B cell (primary cell): ENCODE measurements around the gene RAB17. TPM values are rescaled to one million over a fixed set of nuclear protein-coding genes. Genes with fewer than 3 reads are reported as not detected.

Source experiments
- ATAC-seq: fragments of 200-7000 bp; cut with Tn5 transposase; one replicate; pipeline ENCODE4 v1.10.0; 2021; ENCODE audit warnings: low read depth, mild to moderate bottlenecking, moderate number of reproducible peaks, moderate library complexity
- CTCF ChIA-PET: fragments of 350-600 bp; sonication (Branson Sonifier 250); formaldehyde crosslinking; loops from one replicate; lab custom pipeline; 2021; ENCODE audit warnings: antibody characterized with exemption, inconsistent platforms; lab: Charles Lee
- POLR2A ChIA-PET: fragments of 350-600 bp; sonication (Branson Sonifier 250); formaldehyde crosslinking; loops from one replicate; lab custom pipeline; 2021; ENCODE audit warnings: antibody characterized with exemption; lab: Charles Lee
- DNase-seq: peaks from one replicate; pipeline ENCODE4 v3.0.0; 2013
- H2AFZ ChIP-seq: 2 replicates; pipeline ENCODE4 v1.6.1; 2012; ENCODE audit warnings: mild to moderate bottlenecking, low read depth, low read length; ENCODE audit not compliant: insufficient read depth, poor library complexity, severe bottlenecking
- H3K27ac ChIP-seq, 2 donors: 1 replicate in 1 of 2; 2 replicates in 1 of 2; pipeline ENCODE4 v1.5.1; 2012 to 2013; ENCODE audit warnings: low read length in 2 of 2, mild to moderate bottlenecking in 2 of 2, moderate library complexity in 1 of 2
- H3K27me3 ChIP-seq, 4 experiments: fragments of 200-600 bp in 1 of 4; sonication (generic) in 1 of 4; replicated peaks in 1 of 4; 1 replicate in 2 of 4; 2 replicates in 2 of 4; pipeline versions ENCODE4 v1.6.1 to v1.7.0; 2013 to 2016; ENCODE audit warnings: low read length in 3 of 4, mild to moderate bottlenecking in 2 of 4, mixed read lengths in 1 of 4, moderate library complexity in 1 of 4; ENCODE audit not compliant: insufficient read depth in 4 of 4, control insufficient read depth in 3 of 4; ENCODE audit errors: control extremely low read depth in 1 of 4
- H3K36me3 ChIP-seq, 2 experiments: replicated peaks in 1 of 2; 1 replicate in 1 of 2; 2 replicates in 1 of 2; pipeline versions ENCODE4 v1.6.1 to v1.7.1; 2013; ENCODE audit warnings: low read length in 1 of 2; ENCODE audit not compliant: insufficient read depth in 2 of 2, control insufficient read depth in 1 of 2; ENCODE audit errors: control extremely low read depth in 1 of 2, extremely low read depth in 1 of 2
- H3K4me1 ChIP-seq, 2 donors: fragments of 200-600 bp in 1 of 2; sonication (generic) in 1 of 2; 1 replicate in 1 of 2; 2 replicates in 1 of 2; pipeline versions ENCODE4 v1.5.1 to v1.6.1; 2013 to 2017; ENCODE audit warnings: low read length in 2 of 2; ENCODE audit not compliant: control insufficient read depth in 2 of 2, insufficient read depth in 2 of 2
- H3K4me2 ChIP-seq: replicated peaks from 2 replicates; pipeline ENCODE3; 2012; ENCODE audit warnings: mild to moderate bottlenecking, low read depth, low read length; ENCODE audit not compliant: poor library complexity, severe bottlenecking
- H3K4me3 ChIP-seq, 5 experiments: fragments of 200-600 bp in 1 of 5; sonication (generic) in 1 of 5; 1 replicate in 3 of 5; 2 replicates in 2 of 5; pipeline versions ENCODE4 v1.5.1 to v1.7.0; 2011 to 2016; ENCODE audit warnings: low read length in 4 of 5, mild to moderate bottlenecking in 4 of 5, low read depth in 2 of 5, control low read depth in 1 of 5, moderate library complexity in 1 of 5; ENCODE audit not compliant: insufficient read depth in 1 of 5; ENCODE audit errors: control extremely low read depth in 1 of 5, extremely low read depth in 1 of 5
- H3K79me2 ChIP-seq: fragments of 200-600 bp; sonication (generic); one replicate; pipeline ENCODE4 v1.6.0; 2016; ENCODE audit warnings: low read length; ENCODE audit not compliant: control insufficient read depth, insufficient read depth
- H3K9ac ChIP-seq: fragments of 200-600 bp; sonication (generic); 2 replicates; pipeline ENCODE4 v1.6.1; 2017; ENCODE audit warnings: mild to moderate bottlenecking, low read length, moderate library complexity
- H3K9me3 ChIP-seq, 3 donors: one replicate each; pipeline versions ENCODE4 v1.6.1 to v1.7.1; 2013; ENCODE audit warnings: low read length in 2 of 3; ENCODE audit not compliant: control insufficient read depth in 2 of 3, insufficient read depth in 1 of 3; ENCODE audit errors: control extremely low read depth in 1 of 3
- H4K20me1 ChIP-seq: 2 replicates; pipeline ENCODE4 v1.6.0; 2012; ENCODE audit warnings: mild to moderate bottlenecking, low read length; ENCODE audit not compliant: insufficient read depth, control insufficient read depth, poor library complexity, severe bottlenecking
- H3K27ac Mint-ChIP-seq: one replicate; pipeline ENCODE4 v1.8.0; 2021; ENCODE audit warnings: mixed read lengths
- H3K27me3 Mint-ChIP-seq: one replicate; pipeline ENCODE4 v1.8.0; 2021; ENCODE audit warnings: mixed read lengths
- H3K4me1 Mint-ChIP-seq: one replicate; pipeline ENCODE4 v1.8.0; 2021; ENCODE audit warnings: mixed read lengths
- H3K4me3 Mint-ChIP-seq: one replicate; pipeline ENCODE4 v1.8.0; 2021; ENCODE audit warnings: mixed read lengths
- H3K9me3 Mint-ChIP-seq: one replicate; pipeline ENCODE4 v1.8.0; 2022; ENCODE audit warnings: mixed read lengths; ENCODE audit not compliant: insufficient read depth
- EZH2 ChIP-seq: IDR thresholded peaks from 2 replicates; pipeline ENCODE4 v1.6.1; 2012; ENCODE audit warnings: borderline replicate concordance, low read depth, mild to moderate bottlenecking, moderate library complexity, low read length; ENCODE audit not compliant: insufficient read depth, poor library complexity, severe bottlenecking
- WGBS: methylation state at CpG from one replicate; pipeline ENCODE4 v1.1.5; 2013; ENCODE audit warnings: missing lambda C conversion rate; ENCODE audit not compliant: insufficient coverage; 5-methylcytosine and 5-hydroxymethylcytosine counted together
- intact Hi-C: fragments of 100-400 bp; cut with micrococcal nuclease; formaldehyde crosslinking; loops from one replicate; pipeline ENCODE4 v1.10.0; 2022
- polyA plus RNA-seq: library from polyadenylated mRNA; depleted of rRNA; stranded (reverse); fragments of >200 nt; gene quantifications from 2 replicates; pipeline ENCODE4 v1.2.3, GENCODE V29; 2012
- total RNA-seq, 2 donors: library from RNA; stranded (reverse); fragments of 120-200 nt in 1 of 2; gene quantifications; 1 replicate in 1 of 2; 2 replicates in 1 of 2; pipeline versions ENCODE4 v1.2.3 to v1.2.4, GENCODE V29; 2013 to 2022
- TF ChIP-seq, protein P1 (sequence below): fragments of 200-600 bp; IDR thresholded peaks from one replicate; pipeline ENCODE4 v1.8.0; 2022; ENCODE audit warnings: antibody characterized with exemption, mild to moderate bottlenecking

Gene RAB17
- total and polyA plus RNA-seq, 2 donors (not counting 1 experiment from before 2014, with no cell fraction given): not detected

DNA sequence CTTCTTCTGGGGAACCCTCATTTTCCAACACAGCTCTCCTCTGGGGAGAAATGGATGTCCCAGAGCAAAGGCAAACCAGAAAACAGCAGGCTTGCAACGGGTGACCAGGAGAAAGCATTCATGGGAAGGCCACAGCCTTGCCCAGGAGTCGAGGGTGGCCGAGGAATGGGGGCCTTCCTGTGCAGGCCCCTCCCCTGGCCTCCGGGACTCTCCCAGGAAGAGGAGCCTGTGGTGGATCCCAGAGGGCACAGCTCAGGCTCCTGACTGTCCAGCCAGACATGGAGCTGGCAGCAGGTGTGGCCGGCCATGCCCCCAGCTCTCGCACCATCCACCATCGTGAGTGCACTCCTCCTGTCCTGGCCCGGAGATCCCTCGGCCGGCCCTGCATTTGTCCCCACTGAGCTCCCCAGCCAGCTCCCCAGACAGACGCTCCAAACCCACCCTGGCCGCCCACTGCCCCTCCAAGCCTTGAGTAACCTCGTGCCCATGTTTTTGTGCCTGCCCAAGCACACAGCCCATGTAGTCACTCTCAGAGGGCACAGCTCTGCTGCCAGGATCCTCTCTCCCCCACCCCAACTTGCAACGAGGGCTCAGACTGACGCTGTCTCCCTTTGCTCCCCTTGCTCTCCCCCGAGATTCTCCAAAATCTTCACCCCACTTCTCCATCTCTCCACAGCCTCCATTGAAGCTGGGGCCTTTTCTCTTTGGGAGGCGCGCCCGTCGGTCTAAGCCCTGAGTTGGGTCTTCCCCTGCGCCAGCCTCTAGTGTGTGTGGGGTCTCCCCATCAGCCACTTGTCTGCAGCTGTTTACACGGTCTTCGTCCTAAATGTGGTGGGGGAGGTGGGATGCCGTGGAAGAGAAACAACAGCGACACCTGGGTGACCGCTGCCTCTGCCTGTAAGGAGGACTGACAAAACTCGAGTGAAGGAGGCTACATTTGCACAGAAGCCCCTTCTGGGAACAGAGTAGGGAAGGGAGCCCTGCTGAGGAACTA, 14.4 kb downstream of the RAB17 start:
- POLR2A ChIA-PET: no interaction called here
- Histone ChIP-seq H3K4me3 (no peak overlapping the region), H3K4me1 (peaks cover 0 to 7% of the 10 kb centered on the region in 2 donors), H3K27ac (no peak overlapping the region), H4K20me1 (no peaks in the 10 kb centered on the region), H3K36me3 (no peaks in the 10 kb centered on the region), H3K9ac (no peak overlapping the region), H3K27me3 (peaks cover 0 to 14% (median under 1%) of the 10 kb centered on the region in 4 experiments), H3K4me2 (no peak overlapping the region), H3K9me3 (no peaks in the 10 kb centered on the region), H3K79me2 (no peaks in the 10 kb centered on the region), H2AFZ (no peak overlapping the region)
- ATAC-seq (no peak), DNase-seq (no peak)
- Mint-ChIP-seq H3K27me3 (peaks cover 26% of the 10 kb centered on the region), H3K4me3 (no peak overlapping the region), H3K4me1 (peaks cover 6% of the 10 kb centered on the region), H3K9me3 (no peaks in the 10 kb centered on the region), H3K27ac (no peak overlapping the region)
- WGBS: 87% methylated on average over 25 of the region's 27 CpGs
- CTCF ChIA-PET: interaction anchor here (1.1 to 1.7 kb wide), 4 partner anchors 10 to 169 kb away, joined by 3 to 6 read pairs (median 4); partner anchors contain the start of gene PRLH
- intact Hi-C loops: no loop called here
- TF ChIP-seq, protein P1, sequence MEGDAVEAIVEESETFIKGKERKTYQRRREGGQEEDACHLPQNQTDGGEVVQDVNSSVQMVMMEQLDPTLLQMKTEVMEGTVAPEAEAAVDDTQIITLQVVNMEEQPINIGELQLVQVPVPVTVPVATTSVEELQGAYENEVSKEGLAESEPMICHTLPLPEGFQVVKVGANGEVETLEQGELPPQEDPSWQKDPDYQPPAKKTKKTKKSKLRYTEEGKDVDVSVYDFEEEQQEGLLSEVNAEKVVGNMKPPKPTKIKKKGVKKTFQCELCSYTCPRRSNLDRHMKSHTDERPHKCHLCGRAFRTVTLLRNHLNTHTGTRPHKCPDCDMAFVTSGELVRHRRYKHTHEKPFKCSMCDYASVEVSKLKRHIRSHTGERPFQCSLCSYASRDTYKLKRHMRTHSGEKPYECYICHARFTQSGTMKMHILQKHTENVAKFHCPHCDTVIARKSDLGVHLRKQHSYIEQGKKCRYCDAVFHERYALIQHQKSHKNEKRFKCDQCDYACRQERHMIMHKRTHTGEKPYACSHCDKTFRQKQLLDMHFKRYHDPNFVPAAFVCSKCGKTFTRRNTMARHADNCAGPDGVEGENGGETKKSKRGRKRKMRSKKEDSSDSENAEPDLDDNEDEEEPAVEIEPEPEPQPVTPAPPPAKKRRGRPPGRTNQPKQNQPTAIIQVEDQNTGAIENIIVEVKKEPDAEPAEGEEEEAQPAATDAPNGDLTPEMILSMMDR: no peak
- no peak for TF ChIP-seq EZH2
